ENCODE results near the gene PTPRG.

DNA sequence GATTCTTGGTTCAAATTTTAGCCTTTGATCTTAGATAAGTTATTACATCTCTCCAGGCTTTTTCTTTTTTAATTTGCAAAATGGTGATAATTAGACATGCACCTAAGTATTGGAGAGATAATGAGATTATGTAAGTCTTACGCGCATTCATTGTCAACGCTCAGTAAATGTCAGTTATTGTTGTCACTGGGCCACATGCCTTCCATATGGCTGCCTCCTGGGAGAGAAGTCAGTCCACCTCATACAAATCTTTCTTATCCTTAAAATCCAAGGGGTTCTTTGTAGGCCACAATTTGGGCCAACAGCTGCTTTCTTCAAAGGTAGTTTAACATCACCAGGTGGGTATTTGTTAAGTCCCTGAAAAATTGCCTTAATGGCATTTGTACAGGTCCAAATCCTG, 25.5 kb upstream of the PTPRG start:
- TF ChIP-seq EZH2phosphoT487 (IDR thresholded peaks at IDR 0.05; ENCODE audit: insufficient read depth, low read depth) (no peak), EZH2 (IDR thresholded peaks at IDR 0.05; ENCODE audit: insufficient read depth, poor library complexity, severe bottlenecking) (no peak)

Data from GM23248 (cell line).